Hindlimb muscle (tissue), 1 donor: ENCODE results near the gene MFAP2. TPM values are rescaled to one million over a fixed set of nuclear protein-coding genes. Genes with fewer than 3 reads are reported as not detected.
"Not testable (repeated sequence)": the region's sequence is repeated elsewhere in the genome, so short reads cannot be mapped to it uniquely, and the experiment has no call there.

Experiments
- DNase-seq: peaks from one replicate; pipeline ENCODE4 v3.0.0-alpha.2; 2013
- polyA plus RNA-seq: library from polyadenylated mRNA; unstranded; fragments of 120-200 nt; gene quantifications from one replicate; pipeline ENCODE4 v1.2.1, GENCODE V29; 2013; ENCODE audit not compliant: insufficient read length

The MFAP2 gene
- polyA plus RNA-seq, 1 donor, result 70.4 TPM

DNA sequence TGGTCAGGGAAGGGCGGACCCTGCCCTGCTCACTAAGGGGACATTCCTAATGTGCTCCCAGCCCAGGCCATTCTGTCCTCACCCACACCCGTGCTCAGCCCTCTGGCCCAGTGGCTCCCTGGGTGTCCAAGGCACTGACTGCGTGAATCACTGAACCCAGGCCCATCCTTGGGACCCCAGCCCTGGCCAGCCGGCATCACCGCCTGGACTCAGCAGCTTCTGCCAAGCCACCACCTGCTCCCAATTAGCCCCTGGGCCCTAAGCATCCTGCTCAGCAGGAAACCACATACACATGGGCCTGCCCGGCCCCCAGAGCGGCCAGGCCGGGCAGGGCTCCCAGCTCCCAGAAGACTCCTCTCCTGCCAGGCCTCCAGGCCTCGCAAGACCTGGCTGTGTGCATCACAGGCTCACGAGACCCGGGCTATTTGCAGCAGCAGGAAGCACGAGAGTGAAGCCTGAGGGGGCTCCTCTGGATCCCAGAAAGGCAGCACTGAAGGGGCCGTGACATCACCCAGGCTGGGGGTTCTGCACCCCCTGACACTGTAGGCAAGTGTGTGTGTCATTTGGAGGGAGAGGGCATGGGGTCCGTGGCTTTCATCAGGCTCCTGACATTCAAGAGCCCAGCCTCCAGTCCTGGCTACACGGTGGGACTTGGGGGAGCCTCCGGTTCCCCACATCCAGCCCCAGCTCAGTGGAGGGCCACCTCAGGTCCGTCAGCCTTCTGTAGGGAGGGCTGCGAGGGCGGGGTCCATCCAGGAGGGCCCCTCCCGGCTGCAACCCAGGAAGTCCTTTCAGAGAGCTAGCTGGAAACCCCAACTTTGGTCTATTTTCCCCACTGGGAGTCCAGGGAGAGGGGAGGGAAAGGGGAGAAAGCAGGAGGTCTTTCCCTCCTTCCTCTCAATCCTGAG, 1.6 kb downstream of the MFAP2 start:
- peak; percentile 64 for DNase-seq

DNA sequence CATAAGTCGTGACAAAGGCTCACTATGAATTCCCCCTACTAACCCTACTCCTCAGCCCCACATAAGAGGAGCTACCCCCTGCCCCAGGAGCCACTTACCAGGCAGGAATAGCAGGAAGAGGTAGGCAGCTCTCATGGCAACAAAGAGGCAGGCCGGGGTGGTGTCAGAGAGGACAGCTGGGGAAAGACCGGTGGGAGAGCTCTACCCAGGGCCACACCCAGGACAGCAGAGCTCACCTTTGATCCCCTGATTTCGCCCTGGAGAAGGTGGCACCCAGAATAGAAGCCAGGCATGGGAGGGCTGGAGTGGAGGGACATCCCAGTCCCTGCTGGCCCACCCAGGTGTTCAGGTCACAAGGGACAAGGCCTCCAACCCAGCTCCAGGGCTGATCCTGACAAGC, 2.3 kb downstream of the MFAP2 start:
- no peak for DNase-seq

DNA sequence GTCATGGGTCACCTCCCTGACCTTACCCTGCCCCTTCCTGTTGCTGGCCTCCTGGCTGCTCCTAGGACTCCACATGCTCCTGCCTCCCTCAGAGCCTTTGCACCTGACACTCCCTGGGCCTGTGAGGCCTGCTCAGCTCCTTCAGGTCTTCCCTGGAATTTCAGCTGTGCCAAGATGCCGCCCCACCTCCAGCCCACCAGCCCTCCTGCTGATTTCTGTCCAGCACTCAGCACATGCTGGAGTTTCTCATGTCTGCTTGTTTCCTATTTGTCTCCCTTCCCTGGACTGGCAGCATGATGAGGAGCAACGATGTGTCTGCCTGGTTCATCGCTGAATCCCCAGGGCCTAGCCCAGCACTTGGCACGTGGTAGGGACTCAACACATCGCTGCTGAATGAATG, 3.0 kb downstream of the MFAP2 start:
- DNase-seq, result no peak

DNA sequence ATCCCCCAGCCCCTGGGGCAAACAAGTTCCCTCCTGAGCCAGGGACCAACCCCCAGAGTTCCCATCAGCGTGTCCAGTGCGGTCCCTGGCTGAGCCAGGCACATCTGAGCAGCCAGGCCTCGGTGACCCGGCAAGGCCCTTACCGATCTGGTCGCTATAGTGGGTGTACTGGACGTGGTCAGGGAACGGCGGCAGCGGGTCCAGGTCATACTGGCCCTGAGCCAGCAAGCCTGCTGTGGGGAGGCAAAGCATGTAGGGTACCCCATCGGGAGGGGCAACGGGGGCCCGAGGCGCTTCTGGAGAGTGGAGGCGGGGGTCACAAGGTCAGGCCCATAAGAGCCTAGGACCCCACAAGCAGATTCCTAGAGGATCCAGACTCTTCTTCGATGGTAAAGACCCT, 3.5 kb downstream of the MFAP2 start:
- no peak for DNase-seq

DNA sequence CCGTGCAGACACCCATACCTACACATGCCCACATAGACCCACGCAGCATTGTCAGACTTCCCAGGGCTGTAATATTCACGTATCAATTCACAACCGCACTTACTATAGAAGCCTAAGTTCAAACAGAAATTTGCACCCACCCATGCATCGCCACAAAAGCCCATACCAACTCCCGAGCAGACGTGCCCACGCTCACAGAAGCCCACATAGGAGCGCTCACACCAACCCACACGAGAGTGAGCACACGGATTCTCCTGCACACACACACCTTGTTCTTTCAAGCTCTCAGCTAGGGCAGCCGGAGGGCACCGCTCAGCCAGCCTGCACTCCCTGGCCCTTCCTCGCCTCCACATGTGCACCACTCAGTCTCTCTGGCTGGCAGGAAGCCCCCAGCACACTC, 4.6 kb downstream of the MFAP2 start:
- no peak for DNase-seq

DNA sequence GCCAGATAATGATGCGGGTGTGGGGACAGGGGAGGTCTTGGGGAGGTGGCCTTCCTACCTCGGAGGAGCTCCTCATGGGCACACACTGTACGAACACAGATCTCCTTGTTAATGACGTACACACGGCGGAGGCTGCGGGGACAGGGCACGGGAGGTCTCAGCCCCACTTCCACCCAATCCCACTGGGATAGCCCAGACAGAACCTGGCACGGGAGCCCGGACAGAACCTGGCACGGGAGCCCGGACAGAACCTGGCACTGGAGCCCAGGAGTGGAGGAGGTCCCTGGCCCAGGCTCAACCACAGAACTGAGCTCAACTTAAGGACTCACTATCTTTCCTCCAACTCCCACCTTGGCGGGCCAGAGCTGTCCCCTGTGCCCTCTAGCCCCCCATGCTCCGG, 5.2 kb downstream of the MFAP2 start:
- no peak for DNase-seq

DNA sequence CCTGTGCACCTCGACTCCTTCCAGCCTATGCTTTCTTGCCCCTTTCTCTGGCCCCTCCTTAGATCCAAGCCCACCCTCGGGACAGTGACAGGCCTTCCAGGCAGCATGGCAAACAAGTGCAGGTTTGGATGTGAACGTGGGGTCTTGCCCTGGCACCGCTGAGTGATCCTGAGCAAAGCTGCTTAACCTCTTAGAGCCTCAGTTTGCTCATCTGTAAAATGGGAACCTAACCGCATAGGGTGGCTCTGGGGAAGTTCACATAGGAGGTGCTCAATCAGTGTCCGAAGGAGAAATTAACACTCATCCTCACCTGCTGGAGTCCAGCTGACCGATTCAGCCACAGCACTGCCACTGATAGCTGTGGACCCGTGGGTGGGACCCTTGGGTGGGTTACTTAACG, 7.2 kb downstream of the MFAP2 start:
- DNase-seq, result no peak

DNA sequence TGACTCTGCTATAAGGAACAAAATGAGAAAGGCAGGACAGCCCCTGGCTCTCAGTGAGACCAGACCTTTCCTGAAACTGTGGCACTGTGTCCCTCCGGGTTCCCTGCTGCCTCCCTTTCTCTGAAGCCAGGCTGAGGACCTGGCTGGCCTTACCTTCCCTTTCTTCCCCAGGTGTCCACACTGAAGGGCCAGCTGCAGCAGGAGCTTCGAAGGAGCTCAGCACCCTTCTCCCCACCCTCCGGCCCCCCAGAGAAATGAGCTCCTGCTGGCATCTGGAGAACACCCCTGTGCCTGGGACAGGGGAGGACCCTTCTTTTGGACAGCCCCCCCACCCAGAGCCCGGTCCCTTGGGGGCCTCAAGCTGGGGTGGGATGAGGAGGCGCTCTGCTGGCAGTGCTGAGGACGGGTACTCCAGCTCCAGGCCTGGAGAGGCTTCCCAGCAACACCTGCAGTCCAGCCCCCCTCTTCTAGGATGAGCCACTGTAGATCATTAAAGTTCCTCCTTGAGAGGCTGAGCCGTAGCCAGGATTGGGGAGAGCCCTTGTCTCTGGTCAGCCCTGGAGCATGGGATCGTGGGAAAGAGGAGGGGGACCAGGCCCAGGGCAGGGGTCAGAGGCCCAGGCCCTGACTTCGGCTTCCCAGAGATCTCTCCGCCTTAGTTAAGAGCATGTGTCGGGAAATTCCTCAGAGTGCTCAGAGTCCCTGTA, 8.1 kb downstream of the MFAP2 start:
- no peak for DNase-seq

DNA sequence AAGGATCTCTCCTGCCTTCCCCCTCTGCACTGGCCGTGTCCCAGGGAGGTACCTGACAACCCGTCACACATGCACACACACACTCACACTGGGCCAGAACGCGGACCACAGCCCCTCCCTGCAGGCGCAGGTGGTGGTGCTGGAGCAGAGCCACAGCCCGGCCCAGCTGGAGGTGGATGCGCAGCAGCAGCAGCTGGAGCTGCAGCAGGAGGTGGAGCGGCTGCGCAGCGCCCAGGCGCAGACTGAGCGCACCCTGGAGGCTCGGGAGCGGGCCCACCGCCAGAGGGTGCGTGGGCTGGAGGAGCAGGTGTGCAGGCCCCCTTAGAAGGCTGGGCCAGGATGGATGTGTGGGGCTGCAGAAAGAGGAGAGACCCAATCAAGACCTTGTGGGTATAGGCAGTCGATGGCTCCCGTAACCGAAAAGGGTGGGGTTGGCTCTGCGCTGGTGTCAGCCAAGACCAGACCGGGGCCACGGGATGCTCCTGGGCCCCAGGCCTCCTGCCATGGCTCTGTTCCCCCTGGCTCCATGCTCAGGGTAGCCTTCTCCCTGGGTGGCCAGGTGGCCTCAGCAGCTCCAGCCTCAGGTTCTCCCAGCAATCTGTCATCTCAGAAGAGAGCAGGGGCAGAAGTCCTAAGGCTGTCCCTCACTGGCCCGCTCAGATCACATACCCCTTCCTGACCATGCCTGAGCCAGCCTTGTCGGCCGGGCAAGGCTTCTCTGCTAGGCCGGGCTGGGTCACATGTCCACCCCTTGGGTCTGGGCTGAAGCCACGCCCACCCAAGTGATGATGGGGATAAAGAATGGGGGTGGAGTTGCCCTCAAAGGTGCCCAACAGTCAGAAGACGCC, 8.9 kb downstream of the MFAP2 start:
- DNase-seq, result peak; percentile 53

DNA sequence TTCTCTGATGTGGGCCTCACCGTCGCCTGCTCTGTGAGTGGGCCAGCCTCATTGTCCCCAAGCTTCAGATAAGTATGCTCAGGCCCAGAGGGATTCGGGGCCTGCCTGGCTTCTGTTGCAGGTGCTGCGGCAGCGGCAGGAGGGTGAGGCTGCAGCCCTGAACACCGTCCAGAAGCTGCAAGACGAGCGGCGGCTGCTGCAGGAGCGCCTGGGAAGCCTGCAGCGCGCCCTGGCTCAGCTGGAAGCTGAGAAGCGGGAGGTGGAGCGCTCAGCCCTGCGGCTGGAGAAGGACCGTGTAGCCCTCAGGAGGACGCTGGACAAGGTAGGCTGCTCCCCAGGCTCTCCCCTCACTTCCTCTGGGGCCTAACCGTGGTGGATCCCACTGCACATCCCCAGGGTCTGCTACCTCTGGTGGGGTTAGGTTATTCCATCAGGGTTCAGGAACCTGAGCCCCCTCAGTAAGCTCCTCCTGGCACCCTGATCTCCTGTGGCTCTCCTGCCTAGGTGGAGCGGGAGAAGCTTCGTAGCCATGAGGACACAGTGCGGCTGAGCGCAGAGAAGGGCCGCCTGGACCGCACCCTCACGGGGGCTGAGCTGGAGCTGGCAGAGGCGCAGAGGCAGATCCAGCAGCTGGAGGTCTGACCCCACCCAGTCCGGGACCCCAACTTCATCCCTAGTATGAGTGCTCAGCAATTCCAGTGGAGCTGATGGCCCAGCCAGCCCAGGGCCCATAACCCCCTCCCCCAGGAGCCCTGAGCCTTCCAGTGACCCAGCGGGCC, 10.1 kb downstream of the MFAP2 start:
- DNase-seq, result no peak

DNA sequence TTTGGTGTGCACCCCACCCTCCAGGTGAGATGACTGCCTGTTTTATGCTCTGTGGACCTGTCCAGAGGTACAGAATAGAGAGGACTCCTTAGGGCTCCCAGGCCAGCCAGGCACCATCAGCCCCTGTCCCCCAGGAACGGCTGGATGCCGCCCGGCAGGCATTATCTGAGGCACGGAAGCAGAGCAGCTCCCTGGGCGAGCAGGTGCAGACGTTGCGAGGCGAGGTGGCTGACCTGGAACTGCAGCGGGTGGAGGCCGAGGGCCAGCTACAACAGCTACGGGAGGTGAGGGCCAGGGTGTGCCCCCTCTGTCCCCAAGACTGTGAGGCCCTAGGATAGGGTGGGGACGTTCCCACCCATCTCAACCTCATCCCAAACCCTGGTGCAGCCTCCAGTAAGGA, 10.8 kb downstream of the MFAP2 start:
- DNase-seq, result no peak

DNA sequence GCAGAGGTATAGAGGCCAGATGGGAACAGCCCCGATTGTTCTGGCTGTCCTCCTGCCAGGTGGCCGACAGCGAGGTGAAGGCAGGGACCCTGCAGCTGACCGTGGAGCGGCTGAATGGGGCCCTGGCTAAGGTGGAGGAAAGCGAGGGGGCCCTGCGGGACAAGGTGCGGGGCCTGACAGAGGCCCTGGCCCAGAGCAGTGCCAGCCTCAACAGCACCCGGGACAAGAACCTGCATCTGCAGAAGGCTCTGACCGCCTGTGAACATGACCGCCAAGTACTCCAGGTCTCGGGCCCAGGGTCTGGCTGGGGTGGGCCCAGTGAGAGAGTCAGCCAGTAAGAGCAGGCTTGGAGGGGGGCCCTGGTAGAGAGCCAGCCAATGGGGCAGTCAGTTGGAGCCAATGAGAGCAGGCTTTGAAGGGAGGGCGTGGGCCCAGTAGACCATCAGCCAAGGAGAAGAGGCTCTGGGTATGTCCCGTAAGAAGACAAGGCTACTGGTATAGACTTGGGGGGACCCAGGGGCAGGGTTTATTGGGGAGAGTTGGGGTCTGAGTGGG, 11.3 kb downstream of the MFAP2 start:
- no peak for DNase-seq

DNA sequence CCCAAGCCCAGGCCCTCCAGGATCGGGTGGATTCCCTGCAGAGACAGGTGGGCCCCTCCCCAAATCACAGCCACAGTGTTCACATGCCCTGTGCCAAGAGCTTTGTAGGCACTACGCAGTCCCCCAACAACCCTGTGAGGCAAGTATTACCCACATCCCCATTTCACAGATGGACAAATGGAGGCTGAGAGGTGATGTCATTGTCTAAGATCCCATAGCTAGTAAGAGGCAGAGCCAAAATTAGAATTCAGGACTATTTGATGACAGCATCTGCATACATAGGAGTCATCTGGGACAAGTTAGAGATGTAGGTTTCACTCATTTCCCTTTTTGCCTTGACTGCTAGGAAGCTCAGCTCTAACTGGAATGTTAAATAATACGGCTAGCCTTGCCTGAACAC, 12.0 kb downstream of the MFAP2 start:
- no peak for DNase-seq

DNA sequence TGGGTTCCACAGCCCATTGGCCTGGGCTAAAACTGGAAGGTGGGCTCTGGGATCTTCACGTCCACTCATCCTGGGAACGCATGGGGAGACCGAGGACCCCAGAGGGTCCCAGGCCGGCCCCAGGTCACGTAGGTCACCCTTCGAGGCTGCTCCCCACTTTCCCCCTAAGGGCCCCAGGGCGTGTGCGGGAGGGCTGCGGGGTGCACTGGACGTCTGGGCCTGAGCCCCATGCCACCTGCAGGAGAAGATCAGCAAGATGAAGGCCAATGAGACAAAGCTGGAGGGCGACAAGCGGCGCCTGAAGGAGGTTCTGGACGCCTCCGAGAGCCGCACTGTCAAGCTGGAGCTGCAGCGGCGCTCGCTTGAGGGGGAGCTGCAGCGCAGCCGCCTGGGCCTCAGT, 12.5 kb downstream of the MFAP2 start:
- DNase-seq, result no peak

DNA sequence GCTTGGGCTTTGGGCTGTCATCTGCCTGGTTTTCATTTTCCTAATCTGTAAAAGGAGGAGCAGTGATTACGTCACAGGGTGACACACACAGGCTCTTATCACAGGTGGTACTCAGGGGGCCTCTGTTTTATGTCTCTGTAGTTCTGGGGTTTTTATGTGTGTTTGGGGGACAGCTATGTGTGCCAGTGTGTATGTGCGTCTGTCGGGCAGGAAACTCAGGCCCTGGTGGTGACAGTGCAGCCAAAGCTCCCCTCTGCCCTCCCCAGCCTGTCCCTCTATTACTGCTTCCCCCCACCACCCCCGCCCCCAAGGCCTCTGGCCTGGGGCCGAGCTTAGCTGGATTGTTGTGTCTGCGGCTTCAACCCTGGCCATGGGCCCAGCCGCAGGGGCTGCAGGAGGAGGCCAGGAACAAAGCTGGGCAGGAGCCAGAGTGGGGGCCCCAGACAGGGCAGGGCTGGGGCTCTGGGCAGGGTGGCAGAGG, 13.3 kb downstream of the MFAP2 start:
- peak; percentile 65 for DNase-seq

DNA sequence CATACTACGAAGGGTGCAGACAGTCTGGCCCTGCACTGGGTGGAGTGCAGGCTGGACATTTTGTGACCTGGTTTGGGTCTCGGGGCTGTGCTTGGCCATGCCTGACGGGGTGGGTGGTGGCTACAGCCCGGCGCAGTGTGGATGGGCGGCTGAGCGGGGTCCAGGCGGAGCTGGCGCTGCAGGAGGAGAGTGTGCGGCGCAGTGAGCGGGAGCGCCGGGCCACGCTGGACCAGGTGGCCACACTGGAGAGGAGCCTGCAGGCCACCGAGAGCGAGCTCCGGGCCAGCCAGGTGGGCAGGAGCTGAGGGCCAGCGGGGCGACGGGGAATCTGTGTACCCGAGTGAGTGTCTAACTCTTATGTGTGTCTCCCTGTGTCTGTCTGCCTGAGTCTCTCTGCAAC, 14.1 kb downstream of the MFAP2 start:
- DNase-seq, result no peak

DNA sequence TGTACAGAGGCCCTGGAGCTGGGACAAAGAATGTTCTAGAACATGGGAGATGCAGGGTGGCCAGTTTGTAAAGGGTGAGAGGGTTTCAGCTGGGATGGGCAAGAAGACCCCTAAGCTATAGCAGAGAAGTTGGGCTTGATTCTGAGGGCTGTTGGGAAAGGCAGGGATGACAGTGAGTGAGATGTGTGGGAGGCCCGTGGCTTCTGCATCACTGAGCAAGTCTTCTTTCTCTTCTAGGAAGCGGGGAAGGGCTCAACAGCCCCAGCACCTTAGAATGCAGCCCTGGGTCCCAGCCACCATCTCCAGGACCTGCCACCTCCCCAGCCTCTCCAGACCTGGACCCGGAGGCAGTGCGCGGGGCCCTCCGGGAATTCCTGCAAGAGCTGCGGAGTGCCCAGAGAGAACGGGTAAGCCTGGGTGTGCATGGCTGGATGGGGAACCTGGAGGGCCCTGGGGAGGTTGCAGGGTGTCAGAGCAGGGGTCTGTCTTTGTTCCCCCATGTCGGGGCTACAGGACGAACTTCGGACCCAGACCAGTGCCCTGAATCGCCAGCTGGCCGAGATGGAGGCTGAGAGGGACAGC, 14.8 kb downstream of the MFAP2 start:
- DNase-seq, result no peak

DNA sequence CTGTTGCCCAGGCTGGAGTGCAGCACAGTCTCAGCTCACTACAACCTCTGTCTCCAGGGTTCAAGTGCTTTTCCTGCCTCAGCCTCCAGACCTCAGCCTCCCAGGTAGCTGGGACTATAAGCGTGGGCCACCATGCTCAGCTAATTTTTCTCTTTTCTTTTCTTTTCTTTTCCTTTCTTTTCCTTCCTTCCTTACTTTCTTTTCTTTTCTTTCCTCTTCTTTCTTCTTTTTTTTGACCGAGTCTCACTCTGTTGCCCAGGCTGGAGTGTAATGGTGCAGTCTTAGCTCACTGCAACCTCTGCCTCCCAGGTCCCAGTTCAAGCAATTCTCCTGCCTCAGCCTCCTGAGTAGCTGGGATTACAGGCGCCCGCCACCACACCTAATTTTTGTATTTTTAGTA, 16.3 kb downstream of the MFAP2 start:
- not testable (repeated sequence) for DNase-seq

DNA sequence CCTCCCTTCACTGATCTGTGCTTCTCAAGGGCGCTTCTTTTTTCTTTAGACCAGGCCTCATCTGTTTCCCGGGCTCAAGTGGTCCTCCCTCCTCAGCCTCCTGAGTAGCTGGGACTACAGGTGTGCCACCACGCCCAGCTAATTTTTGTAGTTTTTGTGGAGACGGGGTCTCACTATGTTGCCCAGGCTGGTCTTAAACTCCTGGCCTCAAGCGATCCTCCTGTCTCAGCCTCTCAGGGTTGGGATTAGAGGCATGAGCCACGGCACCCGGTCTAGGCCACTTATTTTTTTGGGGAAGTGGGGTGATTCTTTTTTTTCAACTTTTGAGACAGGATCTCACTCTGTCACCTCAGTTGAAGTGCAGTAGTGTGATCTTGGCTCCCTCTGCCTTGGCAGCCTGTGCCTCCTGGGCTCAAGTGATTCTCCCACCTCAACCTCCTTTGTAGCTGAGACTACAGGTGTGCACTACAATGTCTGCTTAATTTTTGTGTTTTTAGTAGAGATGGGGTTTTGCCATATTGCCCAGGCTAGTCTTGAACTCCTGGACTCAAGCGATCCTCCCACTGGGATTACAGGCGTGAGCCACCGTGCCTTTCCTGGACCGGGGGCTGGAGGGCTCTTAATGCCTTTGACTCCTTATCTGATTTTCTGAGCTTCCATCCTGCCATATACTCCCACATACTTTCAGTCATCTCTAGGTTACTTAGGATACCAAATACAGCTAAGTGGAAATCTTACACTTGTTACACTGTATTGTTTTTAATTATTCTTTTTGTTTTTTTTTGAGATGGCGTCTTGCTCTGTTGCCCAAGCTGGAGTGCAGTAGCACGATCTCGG, 18.9 kb downstream of the MFAP2 start:
- DNase-seq, result no peak

DNA sequence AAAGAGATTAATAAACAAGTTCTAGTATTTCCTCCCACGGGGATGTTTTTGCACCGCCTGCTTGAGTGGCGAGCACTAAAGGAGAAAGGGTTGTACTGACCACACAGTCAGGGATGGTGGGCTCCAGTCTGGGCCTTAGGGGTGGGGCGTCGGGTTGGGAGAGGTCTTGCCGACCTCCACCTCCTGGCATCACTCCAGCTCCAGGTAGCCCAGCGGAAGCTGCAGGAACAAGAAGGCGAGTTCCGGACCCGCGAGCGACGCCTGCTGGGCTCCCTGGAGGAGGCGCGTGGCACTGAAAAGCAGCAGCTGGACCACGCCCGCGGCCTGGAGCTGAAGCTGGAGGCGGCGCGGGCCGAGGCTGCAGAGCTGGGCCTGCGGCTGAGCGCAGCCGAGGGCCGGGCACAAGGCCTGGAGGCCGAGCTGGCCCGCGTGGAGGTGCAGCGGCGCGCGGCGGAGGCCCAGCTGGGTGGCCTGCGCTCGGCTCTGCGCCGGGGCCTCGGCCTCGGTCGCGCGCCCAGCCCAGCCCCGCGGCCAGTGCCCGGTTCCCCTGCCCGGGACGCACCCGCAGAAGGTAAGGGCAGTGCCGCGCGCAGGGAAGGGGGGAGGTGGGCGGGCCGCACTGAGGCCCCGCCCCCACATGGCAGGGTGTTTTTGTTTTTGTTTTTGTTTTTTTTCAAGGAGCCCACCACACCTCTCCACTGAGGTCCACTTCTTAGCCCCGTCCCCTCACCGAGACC, 19.7 kb downstream of the MFAP2 start:
- DNase-seq, result peak; percentile 83
